Nephron progenitor cell (in vitro differentiated cells): ENCODE results near the gene PHF2.

ENCODE experiments used
- DNase-seq: peaks from one replicate; pipeline ENCODE4 v3.0.0; 2021
- H3K27ac Mint-ChIP-seq: 2 replicates; pipeline ENCODE4 v1.8.0; 2021; ENCODE audit warnings: mild to moderate bottlenecking, moderate library complexity, mixed read lengths
- H3K27me3 Mint-ChIP-seq: 2 replicates; pipeline ENCODE4 v1.8.0; 2021; ENCODE audit warnings: mild to moderate bottlenecking, low read depth, mixed read lengths; ENCODE audit not compliant: poor library complexity
- H3K36me3 Mint-ChIP-seq: 2 replicates; pipeline ENCODE4 v1.8.0; 2021; ENCODE audit warnings: low read depth, mixed read lengths
- H3K4me1 Mint-ChIP-seq: 2 replicates; pipeline ENCODE4 v1.8.0; 2021; ENCODE audit warnings: mixed read lengths
- H3K4me3 Mint-ChIP-seq: 2 replicates; pipeline ENCODE4 v1.8.0; 2021; ENCODE audit warnings: mild to moderate bottlenecking, moderate library complexity, mixed read lengths
- H3K9me3 Mint-ChIP-seq: 2 replicates; pipeline ENCODE4 v1.8.0; 2021; ENCODE audit warnings: mild to moderate bottlenecking, moderate library complexity, mixed read lengths
- TF ChIP-seq, protein P1 (sequence below): fragments of 200-600 bp; sonication (generic); IDR thresholded peaks from 2 replicates; pipeline ENCODE4 v1.5.0; 2021; ENCODE audit warnings: antibody characterized with exemption

The PHF2 gene

DNA sequence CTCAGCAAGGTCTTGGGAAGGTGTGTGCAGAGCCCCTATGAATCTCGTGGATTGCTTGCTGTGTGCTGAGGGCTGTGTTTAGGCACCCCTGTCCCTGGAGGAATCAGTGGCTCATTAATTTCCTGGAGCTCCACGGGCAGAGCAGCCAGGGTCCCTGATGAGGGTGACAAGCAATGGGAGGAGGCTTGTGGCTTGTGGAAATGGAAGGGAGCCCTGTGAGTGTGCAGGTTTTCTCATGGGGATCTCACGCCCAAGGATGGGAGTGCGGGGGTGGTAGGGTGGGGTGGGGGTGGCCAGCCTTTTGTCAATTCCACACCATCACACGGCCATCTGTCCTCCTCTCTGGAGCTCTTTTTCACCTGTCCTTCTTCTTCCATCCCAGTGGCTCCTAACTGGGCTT is 25.3 kb downstream of the PHF2 start:
- H3K4me3 Mint-ChIP-seq: no peak overlapping the region
- no peak for DNase-seq
- TF ChIP-seq, protein P1, sequence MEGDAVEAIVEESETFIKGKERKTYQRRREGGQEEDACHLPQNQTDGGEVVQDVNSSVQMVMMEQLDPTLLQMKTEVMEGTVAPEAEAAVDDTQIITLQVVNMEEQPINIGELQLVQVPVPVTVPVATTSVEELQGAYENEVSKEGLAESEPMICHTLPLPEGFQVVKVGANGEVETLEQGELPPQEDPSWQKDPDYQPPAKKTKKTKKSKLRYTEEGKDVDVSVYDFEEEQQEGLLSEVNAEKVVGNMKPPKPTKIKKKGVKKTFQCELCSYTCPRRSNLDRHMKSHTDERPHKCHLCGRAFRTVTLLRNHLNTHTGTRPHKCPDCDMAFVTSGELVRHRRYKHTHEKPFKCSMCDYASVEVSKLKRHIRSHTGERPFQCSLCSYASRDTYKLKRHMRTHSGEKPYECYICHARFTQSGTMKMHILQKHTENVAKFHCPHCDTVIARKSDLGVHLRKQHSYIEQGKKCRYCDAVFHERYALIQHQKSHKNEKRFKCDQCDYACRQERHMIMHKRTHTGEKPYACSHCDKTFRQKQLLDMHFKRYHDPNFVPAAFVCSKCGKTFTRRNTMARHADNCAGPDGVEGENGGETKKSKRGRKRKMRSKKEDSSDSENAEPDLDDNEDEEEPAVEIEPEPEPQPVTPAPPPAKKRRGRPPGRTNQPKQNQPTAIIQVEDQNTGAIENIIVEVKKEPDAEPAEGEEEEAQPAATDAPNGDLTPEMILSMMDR: no peak
- H3K27me3 Mint-ChIP-seq: no peaks in the 10 kb centered on the region
- peaks cover 24% of the 10 kb centered on the region for H3K9me3 Mint-ChIP-seq
- no peak overlapping the region for H3K27ac Mint-ChIP-seq
- peaks cover 33% of the 10 kb centered on the region for H3K36me3 Mint-ChIP-seq
- H3K4me1 Mint-ChIP-seq: peaks cover 43% of the 10 kb centered on the region

DNA sequence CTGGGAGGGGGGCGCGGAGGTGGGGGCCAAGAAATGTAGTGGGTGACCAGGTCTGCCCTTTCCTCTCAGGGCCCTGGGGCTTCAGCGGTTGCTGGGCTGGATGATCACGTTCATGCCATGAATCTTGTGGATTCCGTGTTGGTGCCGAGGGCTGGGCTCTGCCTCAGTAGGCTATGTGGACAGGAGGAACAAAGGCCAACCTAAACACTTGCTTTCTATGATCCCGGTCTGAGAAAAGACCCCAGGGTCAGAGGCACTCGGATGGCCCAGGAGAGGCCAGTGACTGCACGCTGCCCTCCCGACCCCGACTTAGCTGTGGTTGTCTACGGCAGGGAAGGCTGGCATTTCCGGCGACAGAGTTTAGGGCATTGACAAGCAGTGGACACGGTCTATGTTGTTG is 26.6 kb downstream of the PHF2 start:
- H3K9me3 Mint-ChIP-seq: peaks cover 35% of the 10 kb centered on the region
- H3K27me3 Mint-ChIP-seq: no peaks in the 10 kb centered on the region
- peaks cover 35% of the 10 kb centered on the region for H3K4me1 Mint-ChIP-seq
- no peak overlapping the region for H3K4me3 Mint-ChIP-seq
- H3K36me3 Mint-ChIP-seq: peaks cover 43% of the 10 kb centered on the region
- TF ChIP-seq, protein P1: no peak
- H3K27ac Mint-ChIP-seq: no peak overlapping the region
- DNase-seq: no peak

DNA sequence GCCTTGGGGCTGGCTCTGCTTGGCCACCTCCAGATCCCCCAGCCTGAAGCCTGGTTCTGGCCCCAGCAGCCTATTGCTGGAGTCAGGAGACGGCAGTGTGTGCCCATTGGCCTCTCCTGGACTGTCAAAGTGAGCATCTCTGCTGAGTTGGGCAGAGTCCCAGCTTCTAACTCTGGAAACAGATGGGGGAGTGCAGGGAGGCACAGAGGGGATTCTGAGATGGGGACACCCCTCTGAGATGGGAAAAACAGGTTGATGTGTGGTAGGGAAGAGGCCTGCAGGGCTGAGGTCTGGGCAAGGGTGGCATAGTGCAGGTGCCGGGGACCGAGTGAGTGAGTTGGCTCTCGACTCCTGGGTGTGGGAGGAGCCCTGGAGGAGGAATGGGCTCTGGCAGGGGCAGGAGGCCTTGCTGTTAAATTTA is 27.5 kb downstream of the PHF2 start:
- Mint-ChIP-seq H3K27ac (no peak overlapping the region), H3K4me3 (no peak overlapping the region), H3K36me3 (peaks cover 47% of the 10 kb centered on the region), H3K9me3 (peaks cover 44% of the 10 kb centered on the region), H3K4me1 (peaks cover 31% of the 10 kb centered on the region), H3K27me3 (peaks cover 3% of the 10 kb centered on the region)
- TF ChIP-seq, protein P1: no peak
- DNase-seq: no peak

DNA sequence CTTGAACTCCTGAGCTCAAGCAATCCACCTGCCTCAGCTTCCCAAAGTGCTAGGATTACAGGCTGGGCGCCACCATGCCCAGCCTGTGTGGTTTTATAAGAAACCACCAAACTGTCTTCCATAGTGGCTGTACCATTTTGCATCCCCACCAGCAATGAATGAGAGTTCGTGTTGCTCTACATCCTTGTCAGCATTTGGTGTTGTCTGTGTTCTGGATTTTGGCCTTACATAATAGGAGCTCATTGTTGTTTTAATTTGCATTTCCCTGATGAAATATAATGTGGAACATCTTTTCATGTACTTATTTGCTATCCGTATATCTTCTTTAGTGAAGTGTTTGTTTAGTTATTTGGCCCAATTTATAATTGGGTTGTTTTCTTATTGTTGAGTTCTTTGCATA is 29.8 kb downstream of the PHF2 start:
- H3K27me3 Mint-ChIP-seq: peaks cover 9% of the 10 kb centered on the region
- no peak for DNase-seq
- no peak overlapping the region for H3K27ac Mint-ChIP-seq
- peaks cover 65% of the 10 kb centered on the region for H3K9me3 Mint-ChIP-seq
- TF ChIP-seq, protein P1: no peak
- peaks cover 66% of the 10 kb centered on the region for H3K36me3 Mint-ChIP-seq
- peaks cover 17% of the 10 kb centered on the region for H3K4me1 Mint-ChIP-seq
- H3K4me3 Mint-ChIP-seq: no peak overlapping the region

DNA sequence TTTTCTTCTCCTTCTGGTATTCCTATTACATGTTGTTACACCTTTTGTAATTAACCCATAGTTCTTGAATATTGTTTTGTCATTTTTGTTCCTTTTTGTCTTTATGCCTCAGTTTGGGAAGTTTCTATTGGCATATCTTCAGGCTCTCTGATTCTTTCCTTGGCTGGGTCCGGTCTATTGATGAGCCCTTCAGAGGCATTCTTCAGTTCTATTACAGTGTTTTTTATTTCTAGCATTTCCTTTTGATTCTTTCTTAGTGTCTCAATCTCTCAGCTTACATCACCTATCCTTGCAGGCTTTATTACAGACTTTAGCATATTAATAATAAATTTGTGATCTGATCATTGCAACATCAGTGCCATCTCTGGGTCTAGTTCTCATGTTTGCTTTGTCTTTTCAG is 33.8 kb downstream of the PHF2 start:
- Mint-ChIP-seq H3K36me3 (peaks cover 51% of the 10 kb centered on the region), H3K27ac (no peak overlapping the region), H3K27me3 (peaks cover 9% of the 10 kb centered on the region), H3K4me1 (no peaks in the 10 kb centered on the region), H3K4me3 (no peak overlapping the region), H3K9me3 (peaks cover 53% of the 10 kb centered on the region)
- TF ChIP-seq, protein P1: no peak
- DNase-seq: no peak

DNA sequence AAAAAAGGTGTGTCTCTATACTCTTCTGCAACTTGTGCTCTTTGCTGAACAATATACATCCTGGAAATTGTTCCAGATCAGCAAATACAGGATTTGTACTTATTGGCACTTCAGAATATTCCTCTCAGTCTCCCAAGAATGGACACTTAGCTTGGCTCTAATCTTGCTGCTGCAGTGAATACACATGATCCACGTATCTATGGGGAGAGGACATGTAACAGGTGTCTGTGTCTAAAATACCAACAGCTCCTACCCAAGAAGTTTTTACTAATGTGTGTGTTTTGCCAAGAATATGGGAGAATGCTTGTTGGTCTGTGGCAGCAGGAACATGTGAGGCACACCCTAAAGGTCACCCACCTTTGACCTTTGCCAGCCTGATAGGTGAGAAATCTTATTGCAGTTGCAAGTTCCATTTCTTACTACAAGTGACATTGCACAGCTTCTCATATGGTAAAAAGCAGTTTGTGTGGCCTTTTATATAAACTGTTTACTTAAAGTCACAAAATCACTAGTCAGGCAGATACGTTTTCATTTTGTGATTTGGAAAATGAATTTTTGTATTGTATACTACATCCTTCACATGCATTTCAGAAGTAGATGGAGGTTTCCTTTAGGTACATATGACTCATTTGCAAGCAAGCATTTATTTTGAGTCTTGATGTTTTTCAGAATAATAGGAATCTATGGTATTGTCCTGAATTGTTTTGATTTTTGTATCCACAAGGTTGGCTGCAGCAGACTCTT is 35.8 kb downstream of the PHF2 start:
- no peak overlapping the region for H3K4me3 Mint-ChIP-seq
- peaks cover 9% of the 10 kb centered on the region for H3K27me3 Mint-ChIP-seq
- H3K9me3 Mint-ChIP-seq: peaks cover 36% of the 10 kb centered on the region
- H3K4me1 Mint-ChIP-seq: peaks cover 7% of the 10 kb centered on the region
- peaks cover 32% of the 10 kb centered on the region for H3K36me3 Mint-ChIP-seq
- no peak for DNase-seq
- H3K27ac Mint-ChIP-seq: no peak overlapping the region
- TF ChIP-seq, protein P1: no peak
